ENCODE results near the gene OR4S1.
"Not testable (repeated sequence)": the region's sequence is repeated elsewhere in the genome, so short reads cannot be mapped to it uniquely, and the experiment has no call there.

Gene OR4S1, protein sequence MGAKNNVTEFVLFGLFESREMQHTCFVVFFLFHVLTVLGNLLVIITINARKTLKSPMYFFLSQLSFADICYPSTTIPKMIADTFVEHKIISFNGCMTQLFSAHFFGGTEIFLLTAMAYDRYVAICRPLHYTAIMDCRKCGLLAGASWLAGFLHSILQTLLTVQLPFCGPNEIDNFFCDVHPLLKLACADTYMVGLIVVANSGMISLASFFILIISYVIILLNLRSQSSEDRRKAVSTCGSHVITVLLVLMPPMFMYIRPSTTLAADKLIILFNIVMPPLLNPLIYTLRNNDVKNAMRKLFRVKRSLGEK

DNA sequence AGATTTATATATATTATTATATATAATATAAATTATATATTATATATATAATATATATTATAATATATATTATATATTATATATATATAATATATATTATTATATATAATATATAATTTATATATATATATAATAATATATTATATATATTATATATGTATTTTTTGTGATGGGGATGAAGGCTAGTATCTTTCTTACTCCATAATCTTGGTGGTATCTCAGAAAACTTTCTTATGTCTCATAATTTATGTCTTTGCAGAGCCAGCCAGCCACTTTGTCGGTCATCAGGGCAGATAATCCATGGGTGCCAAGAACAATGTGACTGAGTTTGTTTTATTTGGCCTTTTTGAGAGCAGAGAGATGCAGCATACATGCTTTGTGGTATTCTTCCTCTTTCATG lies at the start of gene OR4S1:
Gene OR4S1 (plus strand): TSS at position 301 of the 400 bp plus-strand sequence. CDS start 0 bp downstream, at position 301.
- DNase-seq = no peak

- DNase-seq = no peak
Observed at GRCh38 chr11:48261600-48261999, 44.4 kb upstream of the OR4S1 start.

GRCh38 chr11:48263423-48263911 lies 42.6 kb upstream of the OR4S1 start, which contains the start of gene OR4X1:
Gene OR4X1, plus strand, starts transcription at chr11:48263861. Its CDS starts 0 bp downstream, at chr11:48263861.
- no peak for DNase-seq

DNA sequence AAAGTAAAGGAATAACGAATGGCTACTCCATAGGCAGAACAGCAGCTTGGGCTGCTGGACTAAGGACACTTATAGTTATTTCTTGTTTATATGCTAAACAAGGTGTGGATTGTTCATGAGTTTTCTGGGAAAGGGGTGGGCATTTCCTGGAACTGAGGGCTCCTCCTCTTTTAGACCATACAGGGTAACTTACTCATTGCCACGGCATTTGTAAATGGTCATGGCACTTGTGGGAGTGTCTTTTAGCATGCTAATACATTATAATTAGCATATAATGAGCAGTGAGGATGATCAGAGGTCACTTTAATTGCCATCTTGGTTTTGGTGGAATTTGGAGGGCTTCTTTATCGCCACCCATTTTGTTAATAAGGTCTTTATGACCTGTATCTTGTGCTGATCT lies 35.4 kb upstream of the OR4S1 start:
- no peak for DNase-seq

- DNase-seq = no peak
Observed at GRCh38 chr11:48272606-48273005, 33.4 kb upstream of the OR4S1 start.

GRCh38 chr11:48307760-48308386 lies 1.9 kb downstream of the OR4S1 start:
- peak; percentile 41 for DNase-seq

- not testable (repeated sequence) for DNase-seq
Observed at GRCh38 chr11:48313590-48313989, 7.6 kb downstream of the OR4S1 start.

DNA sequence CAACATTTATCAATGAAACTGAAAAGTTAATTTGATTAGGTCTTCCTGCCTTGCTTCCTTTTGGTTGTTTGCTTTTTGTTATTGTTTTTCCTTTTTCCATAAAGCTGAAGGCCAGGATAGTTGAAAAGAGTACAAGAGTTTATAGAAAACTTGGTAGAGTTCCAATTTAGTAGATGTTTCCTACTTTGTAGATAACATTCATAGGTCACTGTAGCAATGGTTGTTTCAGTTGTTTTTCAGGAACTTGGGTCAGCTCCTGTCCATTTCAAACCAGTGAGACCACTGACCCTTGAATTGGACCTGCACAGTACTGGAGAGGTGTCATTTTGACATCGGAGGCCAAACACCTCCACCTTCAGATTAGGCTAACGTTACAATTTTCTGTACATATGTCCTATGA lies 13.8 kb downstream of the OR4S1 start:
- DNase-seq = not testable (repeated sequence)

DNA sequence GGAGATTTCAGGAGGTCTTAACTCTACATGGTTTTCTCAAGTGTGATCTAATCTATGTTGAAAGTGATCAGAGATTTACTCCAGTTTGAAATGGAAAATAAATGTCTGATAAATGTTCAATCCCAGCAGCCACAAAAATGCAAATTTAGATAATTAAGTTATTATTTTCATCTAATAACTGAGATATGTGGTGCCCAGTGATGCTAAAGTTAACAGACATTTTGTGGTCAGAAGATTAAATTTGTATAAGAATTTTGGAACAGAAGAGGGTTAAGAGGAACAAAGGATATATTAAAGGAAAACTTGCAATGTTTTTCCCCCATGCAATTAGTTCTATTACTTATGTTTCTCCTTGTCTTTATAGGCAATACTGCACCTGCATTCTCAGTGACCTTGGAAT lies 18.6 kb downstream of the OR4S1 start, which contains the start of gene OR4C3:
Gene OR4C3 (plus strand): TSS at position 301 of the 400 bp plus-strand sequence. CDS start 102 bp downstream, outside the sequence.
- not testable (repeated sequence) for DNase-seq

DNA sequence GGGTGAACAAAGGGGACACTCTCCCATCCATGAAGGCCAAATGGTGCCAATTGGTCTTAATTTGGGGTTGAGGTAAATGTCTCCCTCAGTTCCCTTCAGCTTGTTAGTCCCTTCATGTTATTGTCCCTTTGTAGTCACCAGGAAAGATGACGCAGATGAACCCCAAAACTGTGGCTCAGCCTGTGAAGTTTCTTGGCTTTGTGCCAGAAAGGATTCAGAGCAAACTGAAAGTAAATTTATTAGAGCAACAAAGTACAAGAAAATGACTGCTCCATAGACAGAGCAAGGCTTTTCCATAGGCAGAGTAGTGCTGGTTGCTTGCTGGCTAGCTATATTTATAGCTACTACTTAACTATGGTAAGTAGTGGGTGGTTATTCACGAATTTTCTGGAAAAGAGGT lies 35.4 kb downstream of the OR4S1 start:
- DNase-seq = no peak

- not testable (repeated sequence) for DNase-seq
Observed at GRCh38 chr11:48342505-48342904, 36.5 kb downstream of the OR4S1 start.

DNA sequence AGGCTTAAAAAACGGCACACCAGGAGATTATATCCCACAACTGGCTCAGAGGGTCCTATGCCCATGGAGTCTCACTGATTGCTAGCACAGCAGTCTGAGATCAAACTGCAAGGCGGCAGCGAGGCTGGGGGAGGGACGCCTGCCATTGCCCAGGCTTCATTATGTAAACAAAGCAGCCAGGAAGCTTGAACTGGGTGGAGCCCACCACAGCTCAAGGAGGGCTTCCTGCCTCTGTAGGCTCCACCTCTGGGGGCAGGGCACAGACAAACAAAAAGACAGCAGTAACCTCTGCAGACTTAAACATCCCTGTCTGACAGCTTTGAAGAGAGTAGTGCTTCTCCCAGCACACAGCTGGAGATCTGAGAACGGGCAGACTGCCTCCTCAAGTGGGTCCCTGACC lies 40.3 kb downstream of the OR4S1 start:
- not testable (repeated sequence) for DNase-seq

- no peak for DNase-seq
Observed at GRCh38 chr11:48354013-48354412, 48.0 kb downstream of the OR4S1 start.

GRCh38 chr11:48354677-48355076 lies 48.7 kb downstream of the OR4S1 start:
- no peak for DNase-seq
